K562 (cell line): ENCODE data around the gene CDCA3. TPM values are rescaled to one million over a fixed set of nuclear protein-coding genes. Genes with fewer than 3 reads are reported as not detected.

Experiments
- CBFA2T3 ChIP-seq: fragments of 450-650 bp; IDR thresholded peaks from 2 replicates; pipeline ENCODE4 v1.6.1; 2017
- JUNB ChIP-seq: fragments of 450-650 bp; formaldehyde crosslinking; conservative IDR thresholded peaks from 2 replicates; pipeline ENCODE4 v1.4.0; 2020; ENCODE audit warnings: mild to moderate bottlenecking
- MAFF ChIP-seq: IDR thresholded peaks from 2 replicates; pipeline ENCODE4 v1.6.1; 2012; ENCODE audit warnings: low read length, improper control_type of control experiment
- PCBP1 ChIP-seq: fragments of 200-400 bp; formaldehyde crosslinking; IDR thresholded peaks from 2 replicates; pipeline ENCODE4 v1.6.1; 2018; ENCODE audit warnings: mild to moderate bottlenecking, low read depth, low read length; ENCODE audit not compliant: poor library complexity, severe bottlenecking
- PTBP1 ChIP-seq: fragments of 200-400 bp; formaldehyde crosslinking; IDR thresholded peaks from 2 replicates; pipeline ENCODE4 v1.6.1; 2017; ENCODE audit warnings: low read depth, low read length
- RBM25 ChIP-seq: fragments of 200-400 bp; formaldehyde crosslinking; IDR thresholded peaks from 2 replicates; pipeline ENCODE4 v1.6.1; 2018; ENCODE audit warnings: low read length, low read depth, moderate library complexity; ENCODE audit not compliant: severe bottlenecking
- SAFB2 ChIP-seq: fragments of 200-400 bp; formaldehyde crosslinking; IDR thresholded peaks from 2 replicates; pipeline ENCODE4 v1.6.1; 2018; ENCODE audit warnings: borderline replicate concordance, low read length, low read depth, moderate library complexity; ENCODE audit not compliant: severe bottlenecking
- XRCC5 ChIP-seq: fragments of 200-400 bp; formaldehyde crosslinking; IDR thresholded peaks from 2 replicates; pipeline ENCODE4 v1.6.1; 2017; ENCODE audit warnings: low read depth, mild to moderate bottlenecking, low read length
- YY1 ChIP-seq, 3 experiments: IDR thresholded peaks; 2 replicates each; pipeline ENCODE4 v1.6.1; 2011; ENCODE audit warnings: low read length in 2 of 3, mild to moderate bottlenecking in 2 of 3, moderate library complexity in 2 of 3, borderline replicate concordance in 1 of 3, control low read depth in 1 of 3, low read depth in 1 of 3; ENCODE audit not compliant: insufficient read depth in 3 of 3, insufficient replicate concordance in 2 of 3, control insufficient read depth in 1 of 3, insufficient read length in 1 of 3; ENCODE audit errors: extremely low read depth in 1 of 3
- ZNF143 ChIP-seq: sonication (generic); formaldehyde crosslinking; IDR thresholded peaks from 2 replicates; pipeline ENCODE4 v1.9.0; 2022; ENCODE audit warnings: mild to moderate bottlenecking, missing genetic modification reagents
- polyA plus RNA-seq, 8 experiments: library from polyadenylated mRNA; depleted of rRNA in 4 of 8; stranded (reverse) in 5 of 8; unstranded in 3 of 8; fragments of >200 nt; fragmentation: Nextera tagmentation in 2 of 8; fragmentation: Illumina TruSeq in 1 of 8; extraction: Ambion mirVana in 2 of 8; extraction: Trizol in 1 of 8; gene quantifications; 2 replicates each; pipeline versions ENCODE4 v1.2.1 to v1.2.3, GENCODE V29; 2011 to 2014; ENCODE audit warnings: inconsistent platforms in 1 of 8, missing spikeins in 1 of 8
- total RNA-seq, 7 experiments: library from RNA; depleted of rRNA in 6 of 7; stranded (reverse); fragments of >200 nt in 6 of 7; fragmentation: Illumina TruSeq in 2 of 7; extraction: Trizol in 2 of 7; gene quantifications; 2 replicates each; pipeline versions ENCODE4 v1.2.1 to v1.2.3, GENCODE V29; 2011 to 2021; ENCODE audit warnings: low replicate concordance in 1 of 7
- TF ChIP-seq, protein P1 (sequence below): fragments of 450-650 bp; IDR thresholded peaks from 2 replicates; pipeline ENCODE4 v1.6.1; 2014; ENCODE audit warnings: low read depth, mild to moderate bottlenecking, moderate library complexity, borderline replicate concordance
- TF ChIP-seq, protein P2 (sequence below): fragments of 450-650 bp; IDR thresholded peaks from 2 replicates; pipeline ENCODE4 v1.6.1; 2017; ENCODE audit warnings: antibody characterized with exemption, mild to moderate bottlenecking
- TF ChIP-seq, protein P3 (sequence below): fragments of 250-450 bp; sonication (Bioruptor Pico); IDR thresholded peaks from 2 replicates; pipeline ENCODE4 v1.5.0; 2020; ENCODE audit warnings: mild to moderate bottlenecking, borderline replicate concordance
- TF ChIP-seq, protein P4 (sequence below): fragments of 250-450 bp; sonication (Bioruptor Pico); IDR thresholded peaks from 2 replicates; pipeline ENCODE4 v1.8.0; 2022; ENCODE audit warnings: inconsistent platforms, mild to moderate bottlenecking, moderate library complexity, borderline replicate concordance

The CDCA3 gene
- total and polyA plus RNA-seq, 9 of the 15 experiments (the other 6 are each of a cell fraction or from before 2014, with no cell fraction given): 24.2 to 80.8 (median 55.1) TPM

DNA sequence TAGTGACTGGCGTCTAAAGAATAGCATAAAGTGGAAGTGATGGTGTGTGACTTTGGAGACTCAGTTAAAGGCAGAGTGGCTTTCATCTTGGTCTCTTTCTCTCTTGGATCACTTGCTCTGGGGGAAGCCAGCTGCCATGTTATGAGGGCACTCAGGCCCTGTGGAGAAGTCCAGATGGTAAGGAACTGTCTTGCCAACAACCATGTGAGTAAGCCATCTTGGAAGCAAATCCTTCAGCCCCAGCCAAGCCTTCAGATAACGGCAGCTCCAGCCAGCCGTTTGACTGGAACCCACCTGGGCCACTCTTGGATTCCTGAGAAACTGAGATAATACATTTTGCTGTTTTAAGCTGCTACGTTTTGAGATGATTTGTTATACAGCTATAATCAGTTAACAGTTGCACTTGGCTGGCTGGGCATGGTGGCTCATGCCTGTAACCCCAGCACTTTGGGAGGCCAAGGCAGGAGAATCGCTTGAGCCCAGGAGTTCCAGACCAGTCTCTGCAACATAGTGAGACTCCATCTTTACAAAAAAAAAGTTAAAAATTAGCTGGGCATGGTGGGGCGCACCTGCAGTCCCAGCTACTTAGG is 45.9 kb upstream of the CDCA3 start (continued):
- TF ChIP-seq, protein P1, sequence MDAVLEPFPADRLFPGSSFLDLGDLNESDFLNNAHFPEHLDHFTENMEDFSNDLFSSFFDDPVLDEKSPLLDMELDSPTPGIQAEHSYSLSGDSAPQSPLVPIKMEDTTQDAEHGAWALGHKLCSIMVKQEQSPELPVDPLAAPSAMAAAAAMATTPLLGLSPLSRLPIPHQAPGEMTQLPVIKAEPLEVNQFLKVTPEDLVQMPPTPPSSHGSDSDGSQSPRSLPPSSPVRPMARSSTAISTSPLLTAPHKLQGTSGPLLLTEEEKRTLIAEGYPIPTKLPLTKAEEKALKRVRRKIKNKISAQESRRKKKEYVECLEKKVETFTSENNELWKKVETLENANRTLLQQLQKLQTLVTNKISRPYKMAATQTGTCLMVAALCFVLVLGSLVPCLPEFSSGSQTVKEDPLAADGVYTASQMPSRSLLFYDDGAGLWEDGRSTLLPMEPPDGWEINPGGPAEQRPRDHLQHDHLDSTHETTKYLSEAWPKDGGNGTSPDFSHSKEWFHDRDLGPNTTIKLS: no peak
- TF ChIP-seq MAFF (no peak), RBM25 (no peak), PTBP1 (no peak), JUNB (CRISPR knock-in tag) (no peak), CBFA2T3 (peak; percentile 21; the same call in 1 of the 2 replicates), XRCC5 (no peak), SAFB2 (no peak), YY1 (IDR thresholded peaks at IDR 0.05; ENCODE audit: borderline replicate concordance in 1 of 3, control insufficient read depth in 1 of 3, extremely low read depth in 1 of 3, insufficient read depth in 3 of 3, insufficient read length in 1 of 3, insufficient replicate concordance in 2 of 3, low read depth in 1 of 3, low read length in 2 of 3) (peak in 1 of 3 experiments; percentile 33), ZNF143 (CRISPR knock-in tag) (no peak), PCBP1 (no peak)
- TF ChIP-seq, protein P2, sequence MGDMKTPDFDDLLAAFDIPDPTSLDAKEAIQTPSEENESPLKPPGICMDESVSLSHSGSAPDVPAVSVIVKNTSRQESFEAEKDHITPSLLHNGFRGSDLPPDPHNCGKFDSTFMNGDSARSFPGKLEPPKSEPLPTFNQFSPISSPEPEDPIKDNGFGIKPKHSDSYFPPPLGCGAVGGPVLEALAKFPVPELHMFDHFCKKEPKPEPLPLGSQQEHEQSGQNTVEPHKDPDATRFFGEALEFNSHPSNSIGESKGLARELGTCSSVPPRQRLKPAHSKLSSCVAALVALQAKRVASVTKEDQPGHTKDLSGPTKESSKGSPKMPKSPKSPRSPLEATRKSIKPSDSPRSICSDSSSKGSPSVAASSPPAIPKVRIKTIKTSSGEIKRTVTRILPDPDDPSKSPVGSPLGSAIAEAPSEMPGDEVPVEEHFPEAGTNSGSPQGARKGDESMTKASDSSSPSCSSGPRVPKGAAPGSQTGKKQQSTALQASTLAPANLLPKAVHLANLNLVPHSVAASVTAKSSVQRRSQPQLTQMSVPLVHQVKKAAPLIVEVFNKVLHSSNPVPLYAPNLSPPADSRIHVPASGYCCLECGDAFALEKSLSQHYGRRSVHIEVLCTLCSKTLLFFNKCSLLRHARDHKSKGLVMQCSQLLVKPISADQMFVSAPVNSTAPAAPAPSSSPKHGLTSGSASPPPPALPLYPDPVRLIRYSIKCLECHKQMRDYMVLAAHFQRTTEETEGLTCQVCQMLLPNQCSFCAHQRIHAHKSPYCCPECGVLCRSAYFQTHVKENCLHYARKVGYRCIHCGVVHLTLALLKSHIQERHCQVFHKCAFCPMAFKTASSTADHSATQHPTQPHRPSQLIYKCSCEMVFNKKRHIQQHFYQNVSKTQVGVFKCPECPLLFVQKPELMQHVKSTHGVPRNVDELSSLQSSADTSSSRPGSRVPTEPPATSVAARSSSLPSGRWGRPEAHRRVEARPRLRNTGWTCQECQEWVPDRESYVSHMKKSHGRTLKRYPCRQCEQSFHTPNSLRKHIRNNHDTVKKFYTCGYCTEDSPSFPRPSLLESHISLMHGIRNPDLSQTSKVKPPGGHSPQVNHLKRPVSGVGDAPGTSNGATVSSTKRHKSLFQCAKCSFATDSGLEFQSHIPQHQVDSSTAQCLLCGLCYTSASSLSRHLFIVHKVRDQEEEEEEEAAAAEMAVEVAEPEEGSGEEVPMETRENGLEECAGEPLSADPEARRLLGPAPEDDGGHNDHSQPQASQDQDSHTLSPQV: 0 out of 2 replicates have a peak, but pooled peaks have one; percentile 31
- TF ChIP-seq, protein P3, sequence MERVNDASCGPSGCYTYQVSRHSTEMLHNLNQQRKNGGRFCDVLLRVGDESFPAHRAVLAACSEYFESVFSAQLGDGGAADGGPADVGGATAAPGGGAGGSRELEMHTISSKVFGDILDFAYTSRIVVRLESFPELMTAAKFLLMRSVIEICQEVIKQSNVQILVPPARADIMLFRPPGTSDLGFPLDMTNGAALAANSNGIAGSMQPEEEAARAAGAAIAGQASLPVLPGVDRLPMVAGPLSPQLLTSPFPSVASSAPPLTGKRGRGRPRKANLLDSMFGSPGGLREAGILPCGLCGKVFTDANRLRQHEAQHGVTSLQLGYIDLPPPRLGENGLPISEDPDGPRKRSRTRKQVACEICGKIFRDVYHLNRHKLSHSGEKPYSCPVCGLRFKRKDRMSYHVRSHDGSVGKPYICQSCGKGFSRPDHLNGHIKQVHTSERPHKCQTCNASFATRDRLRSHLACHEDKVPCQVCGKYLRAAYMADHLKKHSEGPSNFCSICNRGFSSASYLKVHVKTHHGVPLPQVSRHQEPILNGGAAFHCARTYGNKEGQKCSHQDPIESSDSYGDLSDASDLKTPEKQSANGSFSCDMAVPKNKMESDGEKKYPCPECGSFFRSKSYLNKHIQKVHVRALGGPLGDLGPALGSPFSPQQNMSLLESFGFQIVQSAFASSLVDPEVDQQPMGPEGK (CRISPR knock-in tag): no peak
- TF ChIP-seq, protein P4, sequence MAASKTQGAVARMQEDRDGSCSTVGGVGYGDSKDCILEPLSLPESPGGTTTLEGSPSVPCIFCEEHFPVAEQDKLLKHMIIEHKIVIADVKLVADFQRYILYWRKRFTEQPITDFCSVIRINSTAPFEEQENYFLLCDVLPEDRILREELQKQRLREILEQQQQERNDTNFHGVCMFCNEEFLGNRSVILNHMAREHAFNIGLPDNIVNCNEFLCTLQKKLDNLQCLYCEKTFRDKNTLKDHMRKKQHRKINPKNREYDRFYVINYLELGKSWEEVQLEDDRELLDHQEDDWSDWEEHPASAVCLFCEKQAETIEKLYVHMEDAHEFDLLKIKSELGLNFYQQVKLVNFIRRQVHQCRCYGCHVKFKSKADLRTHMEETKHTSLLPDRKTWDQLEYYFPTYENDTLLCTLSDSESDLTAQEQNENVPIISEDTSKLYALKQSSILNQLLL: no peak
